GM23338 (cell line): Measurements from ENCODE around the gene GNGT1. TPM values are rescaled to one million over a fixed set of nuclear protein-coding genes. Genes with fewer than 3 reads are reported as not detected.

ENCODE experiments used
- ATAC-seq: fragments of 200-7000 bp; cut with Tn5 transposase; 3 replicates; pipeline ENCODE4 v1.9.1; 2020
- DNase-seq: peaks from one replicate; pipeline ENCODE4 v3.0.0-alpha.2; 2015; ENCODE audit warnings: low spot score
- H2AFZ ChIP-seq: fragments of 200-600 bp; sonication (generic); 2 replicates; pipeline ENCODE4 v1.8.0; 2016; ENCODE audit warnings: antibody characterized with exemption, mild to moderate bottlenecking, moderate library complexity
- H3F3A ChIP-seq: fragments of 200-600 bp; sonication (generic); replicated peaks from 2 replicates; pipeline ENCODE4 v1.8.0; 2017; ENCODE audit warnings: antibody characterized with exemption, mixed run types, low read depth
- H3K27ac ChIP-seq: fragments of 200-600 bp; sonication (generic); 2 replicates; pipeline ENCODE4 v1.6.1; 2016; ENCODE audit warnings: low read depth
- H3K27me3 ChIP-seq: fragments of 200-600 bp; sonication (generic); 2 replicates; pipeline ENCODE4 v1.8.0; 2016; ENCODE audit warnings: mild to moderate bottlenecking, mixed run types, moderate library complexity; ENCODE audit not compliant: insufficient read depth
- H3K36me3 ChIP-seq: fragments of 200-600 bp; sonication (generic); 2 replicates; pipeline ENCODE4 v1.8.0; 2016; ENCODE audit warnings: mild to moderate bottlenecking; ENCODE audit not compliant: insufficient read depth
- H3K4me1 ChIP-seq: fragments of 200-600 bp; sonication (generic); 2 replicates; pipeline ENCODE4 v1.8.0; 2016; ENCODE audit warnings: mild to moderate bottlenecking, moderate library complexity; ENCODE audit not compliant: insufficient read depth
- H3K4me2 ChIP-seq: fragments of 200-600 bp; sonication (generic); 2 replicates; pipeline ENCODE4 v1.7.1; 2017; ENCODE audit warnings: mixed run types
- H3K4me3 ChIP-seq: fragments of 200-600 bp; sonication (generic); 2 replicates; pipeline ENCODE4 v1.6.1; 2016; ENCODE audit warnings: mixed run types
- H3K79me2 ChIP-seq: fragments of 200-600 bp; sonication (generic); replicated peaks from 2 replicates; pipeline ENCODE4 v1.8.0; 2017; ENCODE audit warnings: mild to moderate bottlenecking; ENCODE audit not compliant: insufficient read depth
- H3K9me2 ChIP-seq: fragments of 200-600 bp; sonication (generic); 2 replicates; pipeline ENCODE4 v1.8.0; 2017; ENCODE audit not compliant: insufficient read depth
- H4K20me1 ChIP-seq: fragments of 200-600 bp; sonication (generic); replicated peaks from 2 replicates; pipeline ENCODE4 v1.8.0; 2017; ENCODE audit warnings: mild to moderate bottlenecking; ENCODE audit not compliant: insufficient read depth
- H3K27ac Mint-ChIP-seq: 2 replicates; pipeline ENCODE4 v1.8.0; 2020; ENCODE audit warnings: inconsistent platforms, mild to moderate bottlenecking, moderate library complexity, mixed read lengths
- H3K27me3 Mint-ChIP-seq: 3 replicates; pipeline ENCODE4 v1.8.0; 2022; ENCODE audit warnings: low read depth, mild to moderate bottlenecking, moderate library complexity, mixed read lengths, inconsistent platforms; ENCODE audit not compliant: insufficient read depth, poor library complexity
- H3K36me3 Mint-ChIP-seq: 3 replicates; pipeline ENCODE4 v1.8.0; 2021; ENCODE audit warnings: low read depth, mild to moderate bottlenecking, inconsistent platforms, moderate library complexity, mixed read lengths
- H3K4me1 Mint-ChIP-seq: 3 replicates; pipeline ENCODE4 v1.8.0; 2020; ENCODE audit warnings: mild to moderate bottlenecking, inconsistent platforms, mixed read lengths
- H3K4me3 Mint-ChIP-seq: 3 replicates; pipeline ENCODE4 v1.8.0; 2021; ENCODE audit warnings: moderate library complexity, mild to moderate bottlenecking, inconsistent platforms, mixed read lengths
- H3K9me3 Mint-ChIP-seq: 3 replicates; pipeline ENCODE4 v1.8.0; 2020; ENCODE audit warnings: moderate library complexity, mild to moderate bottlenecking, inconsistent platforms, mixed read lengths
- CREB1 ChIP-seq: fragments of 250-450 bp; sonication (Bioruptor Pico); IDR thresholded peaks from 2 replicates; pipeline ENCODE4 v1.5.0; 2020; ENCODE audit warnings: low read depth, mild to moderate bottlenecking, moderate library complexity
- EZH2 ChIP-seq: fragments of 200-600 bp; sonication (generic); IDR thresholded peaks from one replicate; pipeline ENCODE4 v1.8.0; 2017; ENCODE audit warnings: antibody characterized with exemption, mild to moderate bottlenecking, low read depth; ENCODE audit not compliant: unreplicated experiment
- JUNB ChIP-seq: IDR thresholded peaks from one replicate; pipeline ENCODE4 v1.6.1; 2016; ENCODE audit warnings: antibody characterized with exemption; ENCODE audit not compliant: unreplicated experiment
- POLR2AphosphoS5 ChIP-seq: IDR thresholded peaks from 2 replicates; pipeline ENCODE4 v1.6.1; 2016; ENCODE audit warnings: antibody characterized with exemption, low read depth
- ZNF331 ChIP-seq: fragments of 250-450 bp; sonication (Bioruptor Pico); IDR thresholded peaks from 2 replicates; pipeline ENCODE4 v1.5.0; 2020; ENCODE audit warnings: low read depth, mild to moderate bottlenecking, moderate library complexity
- polyA plus RNA-seq: library from polyadenylated mRNA; unstranded; fragments of >200 nt; fragmentation: Nextera tagmentation; extraction: Ambion mirVana; gene quantifications from 2 replicates; pipeline ENCODE4 v1.2.1, GENCODE V29; 2016
- total RNA-seq: library from RNA; depleted of rRNA; stranded (reverse); fragments of >200 nt; shearing (Covaris generic); gene quantifications from 2 replicates; pipeline ENCODE4 v1.2.3, GENCODE V29; 2014
- TF ChIP-seq, protein P1 (sequence below), 2 experiments: fragments of 200-600 bp in 1 of 2; sonication (generic) in 1 of 2; conservative IDR thresholded peaks; 2 replicates each; pipeline versions ENCODE4 v1.5.1 to v1.6.1; 2016 to 2017; ENCODE audit warnings: antibody characterized with exemption in 2 of 2, low read depth in 2 of 2, mild to moderate bottlenecking in 2 of 2, moderate library complexity in 1 of 2
- TF ChIP-seq, protein P2 (sequence below): IDR thresholded peaks from one replicate; pipeline ENCODE4 v1.6.1; 2018; ENCODE audit warnings: antibody characterized with exemption; ENCODE audit not compliant: unreplicated experiment

Gene GNGT1
- total and polyA plus RNA-seq, 2 experiments from 2014 or later, result 1.6 TPM; not detected in 1

DNA sequence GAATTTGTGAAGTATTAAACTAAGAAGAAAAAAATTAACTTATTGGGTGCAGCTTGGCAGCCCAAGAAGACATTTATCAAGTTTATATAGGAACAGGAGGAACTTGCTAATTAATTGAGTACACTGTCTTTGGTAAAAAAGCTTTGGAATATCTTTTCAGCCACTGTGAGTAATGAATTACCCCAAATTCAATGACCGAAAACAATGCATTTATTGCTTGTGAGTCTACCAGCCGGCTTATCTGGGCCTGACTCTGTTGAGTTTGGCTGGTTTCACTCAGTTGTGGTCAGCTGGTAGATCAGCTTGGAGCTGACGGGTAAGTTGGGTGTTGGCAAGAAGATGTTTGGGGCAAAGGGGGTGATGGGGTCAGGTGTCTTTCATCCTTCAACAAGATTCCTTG is 26.8 kb downstream of the GNGT1 start:
- Histone ChIP-seq H3K36me3 (no peaks in the 10 kb centered on the region), H3K4me1 (no peaks in the 10 kb centered on the region), H3F3A (no peaks in the 10 kb centered on the region), H3K79me2 (no peaks in the 10 kb centered on the region), H3K27me3 (no peaks in the 10 kb centered on the region), H2AFZ (no peak overlapping the region), H3K4me3 (no peak overlapping the region), H3K9me2 (no peaks in the 10 kb centered on the region; the same call in 1 of the 2 replicates), H3K4me2 (no peak overlapping the region), H4K20me1 (no peaks in the 10 kb centered on the region), H3K27ac (no peak overlapping the region)
- H3K36me3 Mint-ChIP-seq, result no peaks in the 10 kb centered on the region
- TF ChIP-seq POLR2AphosphoS5 (no peak), JUNB (no peak), EZH2 (no peak), CREB1 (CRISPR knock-in tag) (no peak)
- TF ChIP-seq, protein P1, sequence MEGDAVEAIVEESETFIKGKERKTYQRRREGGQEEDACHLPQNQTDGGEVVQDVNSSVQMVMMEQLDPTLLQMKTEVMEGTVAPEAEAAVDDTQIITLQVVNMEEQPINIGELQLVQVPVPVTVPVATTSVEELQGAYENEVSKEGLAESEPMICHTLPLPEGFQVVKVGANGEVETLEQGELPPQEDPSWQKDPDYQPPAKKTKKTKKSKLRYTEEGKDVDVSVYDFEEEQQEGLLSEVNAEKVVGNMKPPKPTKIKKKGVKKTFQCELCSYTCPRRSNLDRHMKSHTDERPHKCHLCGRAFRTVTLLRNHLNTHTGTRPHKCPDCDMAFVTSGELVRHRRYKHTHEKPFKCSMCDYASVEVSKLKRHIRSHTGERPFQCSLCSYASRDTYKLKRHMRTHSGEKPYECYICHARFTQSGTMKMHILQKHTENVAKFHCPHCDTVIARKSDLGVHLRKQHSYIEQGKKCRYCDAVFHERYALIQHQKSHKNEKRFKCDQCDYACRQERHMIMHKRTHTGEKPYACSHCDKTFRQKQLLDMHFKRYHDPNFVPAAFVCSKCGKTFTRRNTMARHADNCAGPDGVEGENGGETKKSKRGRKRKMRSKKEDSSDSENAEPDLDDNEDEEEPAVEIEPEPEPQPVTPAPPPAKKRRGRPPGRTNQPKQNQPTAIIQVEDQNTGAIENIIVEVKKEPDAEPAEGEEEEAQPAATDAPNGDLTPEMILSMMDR (conservative IDR thresholded peaks at IDR 0.05; ENCODE audit: low read depth in 2 of 2), result no peak
- TF ChIP-seq, protein P2, sequence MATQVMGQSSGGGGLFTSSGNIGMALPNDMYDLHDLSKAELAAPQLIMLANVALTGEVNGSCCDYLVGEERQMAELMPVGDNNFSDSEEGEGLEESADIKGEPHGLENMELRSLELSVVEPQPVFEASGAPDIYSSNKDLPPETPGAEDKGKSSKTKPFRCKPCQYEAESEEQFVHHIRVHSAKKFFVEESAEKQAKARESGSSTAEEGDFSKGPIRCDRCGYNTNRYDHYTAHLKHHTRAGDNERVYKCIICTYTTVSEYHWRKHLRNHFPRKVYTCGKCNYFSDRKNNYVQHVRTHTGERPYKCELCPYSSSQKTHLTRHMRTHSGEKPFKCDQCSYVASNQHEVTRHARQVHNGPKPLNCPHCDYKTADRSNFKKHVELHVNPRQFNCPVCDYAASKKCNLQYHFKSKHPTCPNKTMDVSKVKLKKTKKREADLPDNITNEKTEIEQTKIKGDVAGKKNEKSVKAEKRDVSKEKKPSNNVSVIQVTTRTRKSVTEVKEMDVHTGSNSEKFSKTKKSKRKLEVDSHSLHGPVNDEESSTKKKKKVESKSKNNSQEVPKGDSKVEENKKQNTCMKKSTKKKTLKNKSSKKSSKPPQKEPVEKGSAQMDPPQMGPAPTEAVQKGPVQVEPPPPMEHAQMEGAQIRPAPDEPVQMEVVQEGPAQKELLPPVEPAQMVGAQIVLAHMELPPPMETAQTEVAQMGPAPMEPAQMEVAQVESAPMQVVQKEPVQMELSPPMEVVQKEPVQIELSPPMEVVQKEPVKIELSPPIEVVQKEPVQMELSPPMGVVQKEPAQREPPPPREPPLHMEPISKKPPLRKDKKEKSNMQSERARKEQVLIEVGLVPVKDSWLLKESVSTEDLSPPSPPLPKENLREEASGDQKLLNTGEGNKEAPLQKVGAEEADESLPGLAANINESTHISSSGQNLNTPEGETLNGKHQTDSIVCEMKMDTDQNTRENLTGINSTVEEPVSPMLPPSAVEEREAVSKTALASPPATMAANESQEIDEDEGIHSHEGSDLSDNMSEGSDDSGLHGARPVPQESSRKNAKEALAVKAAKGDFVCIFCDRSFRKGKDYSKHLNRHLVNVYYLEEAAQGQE, result no peak
- DNase-seq, result no peak
- H3K27ac Mint-ChIP-seq, result no peak overlapping the region
- H3K4me1 Mint-ChIP-seq, result no peaks in the 10 kb centered on the region; the same call in 2 of the 3 replicates
- ATAC-seq, result no peak
- no peaks in the 10 kb centered on the region for H3K27me3 Mint-ChIP-seq
- H3K4me3 Mint-ChIP-seq, result no peak overlapping the region
- H3K9me3 Mint-ChIP-seq, result no peaks in the 10 kb centered on the region; the same call in 2 of the 3 replicates

DNA sequence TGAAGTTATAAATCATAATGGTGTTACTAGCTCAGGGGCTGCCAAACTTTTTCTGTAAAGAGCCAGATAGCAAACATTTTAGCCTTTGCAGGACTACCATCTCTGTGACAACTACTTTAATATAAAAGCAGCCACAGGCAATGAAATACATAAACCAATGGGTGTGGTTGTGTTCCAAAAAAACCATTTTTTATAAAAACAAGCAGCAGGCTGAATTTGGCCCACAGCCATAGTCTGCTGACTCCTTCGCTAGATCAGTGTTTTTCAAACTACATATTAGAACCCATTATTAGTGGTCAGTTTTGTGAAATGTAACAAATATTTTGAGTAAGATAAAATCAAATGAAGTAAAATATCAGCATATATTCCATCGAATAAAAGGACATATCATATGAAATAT is 28.7 kb downstream of the GNGT1 start:
- Histone ChIP-seq H2AFZ (no peak overlapping the region), H3K27ac (no peak overlapping the region), H3K79me2 (no peaks in the 10 kb centered on the region), H3K36me3 (no peaks in the 10 kb centered on the region), H3K4me3 (no peak overlapping the region), H3K27me3 (no peaks in the 10 kb centered on the region), H3F3A (no peaks in the 10 kb centered on the region), H4K20me1 (no peaks in the 10 kb centered on the region), H3K9me2 (no peaks in the 10 kb centered on the region; the same call in 1 of the 2 replicates), H3K4me2 (no peak overlapping the region), H3K4me1 (no peaks in the 10 kb centered on the region)
- no peak for DNase-seq
- no peaks in the 10 kb centered on the region for H3K27me3 Mint-ChIP-seq
- H3K4me3 Mint-ChIP-seq, result no peak overlapping the region
- no peak overlapping the region for H3K27ac Mint-ChIP-seq
- no peak for ATAC-seq
- no peaks in the 10 kb centered on the region; the same call in 2 of the 3 replicates for H3K4me1 Mint-ChIP-seq
- no peaks in the 10 kb centered on the region; the same call in 2 of the 3 replicates for H3K9me3 Mint-ChIP-seq
- H3K36me3 Mint-ChIP-seq, result no peaks in the 10 kb centered on the region
- TF ChIP-seq JUNB (no peak), CREB1 (CRISPR knock-in tag) (no peak), ZNF331 (CRISPR knock-in tag) (no peak)
- TF ChIP-seq, protein P1 (conservative IDR thresholded peaks at IDR 0.05; ENCODE audit: low read depth in 2 of 2), result no peak
